ENCODE measurements around the gene ALDH1B1. TPM values are rescaled to one million over a fixed set of nuclear protein-coding genes. Genes with fewer than 3 reads are reported as not detected.

Gene ALDH1B1
- total and polyA plus RNA-seq, 2 of the 13 experiments (the other 11 are each of a cell fraction or from before 2014, with no cell fraction given) = 45.1 to 125 TPM

DNA sequence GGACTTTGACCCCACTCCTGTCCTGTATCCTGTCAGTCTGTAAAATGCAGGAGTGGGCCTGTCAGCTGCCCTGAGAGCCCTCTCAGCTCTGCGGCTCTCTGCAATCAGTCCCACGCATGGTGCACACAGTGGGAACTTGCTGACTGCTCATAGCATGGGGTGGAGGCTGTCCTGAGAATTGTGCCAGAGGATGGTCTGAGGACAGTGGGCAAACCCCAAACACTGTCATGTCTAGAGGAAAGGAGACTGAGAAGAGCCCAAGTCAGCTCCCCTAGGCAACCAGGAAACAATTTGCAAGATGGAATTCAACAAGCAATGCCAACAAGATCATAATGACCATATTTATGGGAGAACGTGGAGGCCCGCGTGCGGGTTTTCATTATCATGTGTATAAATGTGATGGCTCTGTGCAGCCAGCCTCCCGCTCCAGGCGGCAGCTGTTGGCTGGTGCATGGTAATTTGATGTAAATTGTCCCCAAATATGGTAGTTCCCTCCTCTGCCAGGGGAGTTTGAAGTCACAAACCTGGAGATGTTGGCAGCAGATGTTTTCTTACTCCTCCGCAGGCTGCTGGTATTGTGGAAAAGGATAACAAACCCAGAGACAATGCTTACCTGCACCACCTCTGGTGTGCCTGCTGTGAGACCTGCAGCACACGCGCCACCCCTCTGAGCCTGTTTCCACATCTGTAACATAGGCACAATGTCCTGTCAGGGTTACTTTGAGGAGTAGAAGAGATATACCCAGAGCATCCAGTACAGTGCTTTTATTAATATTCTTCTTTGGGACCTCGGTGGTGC lies 39.8 kb upstream of the ALDH1B1 start:
- FAIRE-seq = no peak
- in situ Hi-C loops (cut with HindIII; ENCODE audit: extremely low pct_ligation_motif_present, low pct_unique_long_range_greater_than_20kb) = loop anchor here (10.0 to 25.0 kb wide), 2 partner anchors 448 to 865 kb away; partner anchors contain the start of genes POLR1E and SLC25A51
- Histone ChIP-seq H3K4me3 (replicated peaks in 1 of 3; ENCODE audit: insufficient read depth in 1 of 3, low read depth in 2 of 3, low read length in 3 of 3) (no peak overlapping the region), H2AFZ (ENCODE audit: low read length) (no peak overlapping the region), H3K27ac (ENCODE audit: extremely low read length, insufficient read depth, low read length) (no peak overlapping the region), H3K27me3 (ENCODE audit: control insufficient read depth in 1 of 2, insufficient read depth in 2 of 2, low read length in 2 of 2) (no peaks in the 10 kb centered on the region; a peak in 1 of 5 replicates), H3K9ac (ENCODE audit: insufficient read depth, low read depth, low read length) (no peak overlapping the region), H3K4me2 (ENCODE audit: low read depth, low read length) (no peak overlapping the region), H3K4me1 (ENCODE audit: insufficient read depth, low read length) (peaks cover 51% of the 10 kb centered on the region), H3K9me3 (ENCODE audit: low read length) (no peaks in the 10 kb centered on the region), H3K36me3 (replicated peaks in 1 of 2; ENCODE audit: control insufficient read depth in 1 of 2, insufficient read depth in 2 of 2, low read length in 2 of 2) (no peaks in the 10 kb centered on the region), H3K79me2 (ENCODE audit: insufficient read depth, low read length) (no peaks in the 10 kb centered on the region), H4K20me1 (ENCODE audit: insufficient read depth, low read length) (no peaks in the 10 kb centered on the region)
- TF ChIP-seq SAFB2 (CRISPR knock-in tag; IDR thresholded peaks at IDR 0.05; ENCODE audit: borderline replicate concordance, low read depth) = no peak
- no peak for TF ChIP-seq NFKB2 (CRISPR knock-in tag; IDR thresholded peaks at IDR 0.05; ENCODE audit: borderline replicate concordance)
- TF ChIP-seq DNMT1 (CRISPR knock-in tag; IDR thresholded peaks at IDR 0.05) = no peak
- TF ChIP-seq IKZF1 (IDR thresholded peaks at IDR 0.05) = no peak
- no peak for TF ChIP-seq MIXL1 (CRISPR knock-in tag; IDR thresholded peaks at IDR 0.05)
- TF ChIP-seq ZNF280D (CRISPR knock-in tag; IDR thresholded peaks at IDR 0.05) = no peak
- no peak for TF ChIP-seq ZNF33A (CRISPR knock-in tag; IDR thresholded peaks at IDR 0.05; ENCODE audit: borderline replicate concordance)
- TF ChIP-seq ZNF354B (CRISPR knock-in tag; IDR thresholded peaks at IDR 0.05) = no peak
- TF ChIP-seq SNAPC4 (CRISPR knock-in tag; IDR thresholded peaks at IDR 0.05) = no peak
- no peak for TF ChIP-seq SOX5 (CRISPR knock-in tag; IDR thresholded peaks at IDR 0.05; ENCODE audit: borderline replicate concordance)
- no peak for ATAC-seq
- WGBS (ENCODE audit: low lambda C conversion rate) = 96% methylated on average over 11 of the region's 12 CpGs
- intact Hi-C loops (cut with micrococcal nuclease; ENCODE audit: unreplicated experiment) = no loop called here
- no peak for DNase-seq (ENCODE audit: low spot score)
- POLR2A ChIA-PET = interaction anchor here (1.2 kb wide), 1 partner anchor 9 kb away, joined by 3 read pairs; no protein-coding TSS in a partner anchor
- BruUV-seq (replicated peaks) = no TSS peak
- CTCF ChIA-PET (ENCODE audit: low intra/inter-chr PET ratio, low total read pairs) = no interaction called here

Data from HepG2 (cell line).